ENCODE data around the gene ATG16L2. TPM values are rescaled to one million over a fixed set of nuclear protein-coding genes. Genes with fewer than 3 reads are reported as not detected.

ATG16L2 gene
- total and polyA plus RNA-seq, 9 of the 15 experiments (the other 6 are each of a cell fraction or from before 2014, with no cell fraction given) = 0.18 to 11.2 (median 6.2) TPM

- Histone ChIP-seq H3K4me1 (replicated peaks in 1 of 2; ENCODE audit: control insufficient read depth in 2 of 2, insufficient read depth in 2 of 2, low read length in 2 of 2) (no peaks in the 10 kb centered on the region; a peak in 1 of 5 replicates), H2AFZ (ENCODE audit: low read depth, low read length) (no peak overlapping the region), H3K9me1 (ENCODE audit: control insufficient read depth, insufficient read depth, low read length) (no peaks in the 10 kb centered on the region), H3K27me3 (ENCODE audit: control insufficient read depth in 2 of 2, insufficient read depth in 2 of 2, low read length in 2 of 2) (no peaks in the 10 kb centered on the region), H3K36me3 (ENCODE audit: control insufficient read depth, insufficient read depth, low read length) (0 out of 3 replicates have a peak, but pooled peaks cover 2% of the 10 kb centered on the region), H3K4me3 (no peak overlapping the region), H4K20me1 (replicated peaks; ENCODE audit: control insufficient read depth, insufficient read depth, low read length) (no peaks in the 10 kb centered on the region), H3K4me2 (ENCODE audit: insufficient read depth, low read length) (no peak overlapping the region), H3K79me2 (ENCODE audit: control insufficient read depth, insufficient read depth, low read length) (no peaks in the 10 kb centered on the region), H3K27ac (ENCODE audit: extremely low read depth, low read depth, low read length) (no peak overlapping the region), H3K9ac (ENCODE audit: insufficient read depth in 1 of 2, low read depth in 2 of 2, low read length in 2 of 2) (no peak overlapping the region), H3K9me3 (replicated peaks; ENCODE audit: control insufficient read depth, insufficient read depth, low read depth, low read length) (no peaks in the 10 kb centered on the region)
- WGBS (ENCODE audit: insufficient coverage, low coverage, missing lambda C conversion rate) = 50% methylated on average over 1 of the region's 1 CpG
- DNase-seq (ENCODE audit: extremely low read depth in 1 of 4, low spot score in 3 of 4) (no peak), ATAC-seq (no peak), FAIRE-seq (no peak)
- in situ Hi-C loops (cut with MboI) = no loop called here
- no TSS peak for BruUV-seq (replicated peaks)
- CTCF ChIA-PET (ENCODE audit: low intra/inter-chr PET ratio) = no interaction called here
- POLR2A ChIA-PET = no interaction called here
- intact Hi-C loops (cut with micrococcal nuclease) = no loop called here
- no peak for TF ChIP-seq CTCFL (IDR thresholded peaks at IDR 0.05; ENCODE audit: borderline replicate concordance, insufficient read depth, low read depth, low read length, poor library complexity, severe bottlenecking)
- no peak for TF ChIP-seq ZNF639 (CRISPR knock-in tag; conservative IDR thresholded peaks at IDR 0.05 in 1 of 2, IDR thresholded peaks at IDR 0.05 in 1 of 2)
- no peak for TF ChIP-seq ZNF217 (CRISPR knock-in tag; IDR thresholded peaks at IDR 0.05)
- TF ChIP-seq IRF2 (CRISPR knock-in tag; IDR thresholded peaks at IDR 0.05) = no peak
- TF ChIP-seq ZFP91 (CRISPR knock-in tag; IDR thresholded peaks at IDR 0.05) = no peak
- TF ChIP-seq SP2 (IDR thresholded peaks at IDR 0.05; ENCODE audit: extremely low read depth, low read depth, low read length, poor library complexity, severe bottlenecking) = no peak
- no peak for TF ChIP-seq ZNF583 (CRISPR knock-in tag; IDR thresholded peaks at IDR 0.05)
- TF ChIP-seq NFE2 (IDR thresholded peaks at IDR 0.05; ENCODE audit: low read depth) = no peak
- no peak for TF ChIP-seq ZNF780A (CRISPR knock-in tag; IDR thresholded peaks at IDR 0.05)
- TF ChIP-seq SRSF7 (optimal IDR thresholded peaks at IDR 0.05; ENCODE audit: low read depth, low read length) = no peak
- no peak for TF ChIP-seq POLR2AphosphoS5 (IDR thresholded peaks at IDR 0.05; ENCODE audit: control insufficient read depth, insufficient read depth, low read depth, low read length)
- TF ChIP-seq U2AF2 (optimal IDR thresholded peaks at IDR 0.05; ENCODE audit: low read depth, low read length) = no peak
- TF ChIP-seq ZBTB9 (CRISPR knock-in tag; IDR thresholded peaks at IDR 0.05) = no peak
- TF ChIP-seq RBM25 (IDR thresholded peaks at IDR 0.05; ENCODE audit: low read depth, low read length, severe bottlenecking) = no peak
- TF ChIP-seq CHD1 (IDR thresholded peaks at IDR 0.05; ENCODE audit: low read length) = no peak
Measured at GRCh38 chr11:72863091-72863490, 48.9 kb downstream of the ATG16L2 start.

All from K562 (cell line).